Gastroesophageal sphincter (tissue), 4 donors: Measurements from ENCODE around the gene ENOX1. TPM values are rescaled to one million over a fixed set of nuclear protein-coding genes. Genes with fewer than 3 reads are reported as not detected.

Experiments used
- ATAC-seq: fragments of 150-250 bp; one replicate; pipeline ENCODE4 v1.9.1; 2016; ENCODE audit warnings: mild to moderate bottlenecking, moderate library complexity
- H3K27ac ChIP-seq, 4 donors: fragments of 200-600 bp; sonication (generic) in 3 of 4; 1 replicate in 3 of 4; 2 replicates in 1 of 4; pipeline ENCODE4 v1.5.1; 2016 to 2019
- H3K27me3 ChIP-seq: fragments of 200-600 bp; sonication (generic); one replicate; pipeline ENCODE4 v1.5.1; 2019
- H3K36me3 ChIP-seq, 2 donors: fragments of 200-600 bp; sonication (generic); one replicate each; pipeline ENCODE4 v1.5.1; 2019; ENCODE audit warnings: control low read depth in 1 of 2
- H3K4me1 ChIP-seq, 3 donors: fragments of 200-600 bp; sonication (generic); 1 replicate in 2 of 3; 2 replicates in 1 of 3; pipeline ENCODE4 v1.5.1; 2016 to 2019; ENCODE audit warnings: control low read depth in 2 of 3
- H3K4me3 ChIP-seq, 2 donors: fragments of 200-600 bp; sonication (generic); one replicate each; pipeline ENCODE4 v1.5.1; 2019; ENCODE audit warnings: mild to moderate bottlenecking in 1 of 2, moderate library complexity in 1 of 2
- H3K9me3 ChIP-seq, 3 donors: fragments of 200-600 bp; sonication (generic); one replicate each; pipeline ENCODE4 v1.5.1; 2017 to 2019; ENCODE audit warnings: control low read depth in 2 of 3
- EP300 ChIP-seq: sonication (generic); formaldehyde crosslinking; IDR thresholded peaks from one replicate; pipeline ENCODE4 v1.6.1; 2017; ENCODE audit warnings: antibody characterized with exemption, mild to moderate bottlenecking
- POLR2A ChIP-seq, 2 donors: fragments of 450-650 bp; IDR thresholded peaks; one replicate each; pipeline ENCODE4 v1.6.1; 2017; ENCODE audit warnings: antibody characterized with exemption in 2 of 2, mild to moderate bottlenecking in 2 of 2, moderate library complexity in 1 of 2
- POLR2AphosphoS5 ChIP-seq: sonication (generic); formaldehyde crosslinking; IDR thresholded peaks from one replicate; pipeline ENCODE4 v1.6.1; 2017; ENCODE audit warnings: antibody characterized with exemption
- WGBS, 2 donors: methylation state at CpG; one replicate each; pipeline ENCODE4 v1.1.5; 2018; ENCODE audit warnings: low coverage in 1 of 2; 5-methylcytosine and 5-hydroxymethylcytosine counted together
- total RNA-seq, 4 donors: library from RNA; depleted of rRNA; stranded (reverse); fragments of >200 nt; gene quantifications; one replicate each; pipeline ENCODE4 v1.1.0, GENCODE V29; 2016
- TF ChIP-seq, protein P1 (sequence below), 4 experiments: fragments of 200-600 bp in 2 of 4; fragments of 450-650 bp in 2 of 4; sonication (generic) in 1 of 4; IDR thresholded peaks; one replicate each; pipeline ENCODE4 v1.5.1; 2017 to 2019; ENCODE audit warnings: antibody characterized with exemption in 4 of 4, mild to moderate bottlenecking in 2 of 4, moderate library complexity in 2 of 4

The ENOX1 gene
- total RNA-seq, 4 donors from 2014 or later, result 1.8 to 11.6 (median 9.4) TPM

DNA sequence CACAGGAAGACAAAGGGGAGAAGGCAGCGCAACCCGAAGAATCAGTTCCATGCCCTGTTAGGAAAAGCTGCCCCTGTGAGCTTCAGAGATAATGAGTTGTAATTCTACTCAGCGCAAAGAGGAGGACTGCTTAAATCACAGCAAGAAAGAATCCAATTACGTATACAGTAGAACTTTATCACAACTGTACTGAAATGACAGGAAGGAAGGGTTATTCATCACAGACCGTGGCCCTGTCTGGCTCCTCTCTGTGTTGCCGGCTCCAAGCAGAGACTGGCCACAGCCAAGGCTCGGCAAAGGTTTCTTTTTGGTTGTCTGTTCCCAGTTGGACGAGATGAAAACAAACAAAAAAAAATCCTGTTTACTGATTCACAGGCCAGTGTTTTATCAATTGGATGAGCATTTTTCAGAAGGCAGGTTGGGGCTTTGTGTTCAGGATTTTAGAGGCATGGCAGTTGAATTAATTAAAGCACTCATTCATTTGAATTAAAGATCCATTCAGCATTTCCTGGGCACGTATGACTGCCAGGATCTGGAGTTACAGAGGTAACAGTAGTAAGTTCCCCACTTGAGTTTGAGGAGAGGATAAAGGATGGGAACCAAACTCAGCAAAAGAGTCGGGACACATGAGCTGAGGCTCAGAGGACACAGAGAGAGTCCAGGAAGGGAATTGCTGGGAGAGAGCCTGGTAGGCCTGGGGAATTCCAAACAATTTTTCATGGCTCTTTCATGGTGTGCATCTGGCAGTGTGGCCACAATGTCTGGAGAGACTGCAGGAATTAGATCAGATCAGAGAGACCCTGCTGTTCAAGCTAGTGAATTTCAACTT lies 422.3 kb downstream of the ENOX1 start:
- Histone ChIP-seq H3K27ac (peak overlapping the region; percentile 17 to 62 (median 30)), H3K4me1 (peaks cover 0 to 56% (median 20%) of the 10 kb centered on the region in 3 donors), H3K4me3 (peak overlapping the region in 1 of 2 donors; percentile 8), H3K9me3 (no peaks in the 10 kb centered on the region), H3K27me3 (no peaks in the 10 kb centered on the region), H3K36me3 (no peaks in the 10 kb centered on the region)
- ATAC-seq, result peak; percentile 59
- TF ChIP-seq POLR2A (IDR thresholded peaks at IDR 0.05) (no peak), EP300 (no peak), POLR2AphosphoS5 (no peak)
- TF ChIP-seq, protein P1, sequence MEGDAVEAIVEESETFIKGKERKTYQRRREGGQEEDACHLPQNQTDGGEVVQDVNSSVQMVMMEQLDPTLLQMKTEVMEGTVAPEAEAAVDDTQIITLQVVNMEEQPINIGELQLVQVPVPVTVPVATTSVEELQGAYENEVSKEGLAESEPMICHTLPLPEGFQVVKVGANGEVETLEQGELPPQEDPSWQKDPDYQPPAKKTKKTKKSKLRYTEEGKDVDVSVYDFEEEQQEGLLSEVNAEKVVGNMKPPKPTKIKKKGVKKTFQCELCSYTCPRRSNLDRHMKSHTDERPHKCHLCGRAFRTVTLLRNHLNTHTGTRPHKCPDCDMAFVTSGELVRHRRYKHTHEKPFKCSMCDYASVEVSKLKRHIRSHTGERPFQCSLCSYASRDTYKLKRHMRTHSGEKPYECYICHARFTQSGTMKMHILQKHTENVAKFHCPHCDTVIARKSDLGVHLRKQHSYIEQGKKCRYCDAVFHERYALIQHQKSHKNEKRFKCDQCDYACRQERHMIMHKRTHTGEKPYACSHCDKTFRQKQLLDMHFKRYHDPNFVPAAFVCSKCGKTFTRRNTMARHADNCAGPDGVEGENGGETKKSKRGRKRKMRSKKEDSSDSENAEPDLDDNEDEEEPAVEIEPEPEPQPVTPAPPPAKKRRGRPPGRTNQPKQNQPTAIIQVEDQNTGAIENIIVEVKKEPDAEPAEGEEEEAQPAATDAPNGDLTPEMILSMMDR (IDR thresholded peaks at IDR 0.05), result no peak
- WGBS, 2 donors, result 26 to 53% methylated on average over 9 to 10 of the region's 10 CpGs

DNA sequence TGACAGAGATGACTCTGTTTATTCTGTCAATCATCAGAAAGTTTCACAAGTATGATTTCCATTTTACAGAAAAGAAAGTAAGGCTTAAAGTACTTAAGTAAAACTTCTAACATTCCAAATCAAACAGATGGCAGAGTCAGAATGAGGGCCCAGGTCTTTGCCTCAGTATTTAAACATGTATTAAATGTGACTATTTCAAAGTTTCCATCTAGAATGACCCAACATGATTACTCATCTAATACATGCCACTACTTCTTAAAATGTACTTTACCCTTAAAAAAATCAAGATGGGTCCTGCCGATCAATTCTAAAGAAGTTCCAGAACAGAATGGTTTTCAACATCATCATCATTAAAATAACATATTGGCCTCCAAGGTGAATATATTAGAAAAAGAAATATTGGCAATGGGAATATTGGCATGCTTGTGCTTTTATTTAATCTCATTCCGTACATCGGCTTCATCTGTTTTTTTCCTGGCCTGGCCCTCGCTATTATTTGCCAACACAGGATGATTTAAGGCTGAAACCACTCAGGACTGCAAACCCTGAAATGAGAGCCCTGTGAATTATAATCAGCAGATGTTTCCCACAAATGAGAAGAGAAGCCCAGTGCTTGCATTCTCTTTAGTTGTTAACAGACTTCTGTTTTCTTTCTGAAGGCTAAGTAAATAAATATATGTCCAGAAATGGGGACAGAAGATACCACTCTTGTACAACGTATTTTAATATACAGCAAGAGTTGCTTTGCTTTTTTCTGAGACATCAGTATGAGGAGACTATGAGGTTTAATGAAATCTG lies 423.4 kb downstream of the ENOX1 start:
- WGBS, 2 donors, result 32 to 47% methylated on average over 5 of the region's 5 CpGs
- peak overlapping the region in 2 of 4 donors; percentile 21 to 38 for H3K27ac ChIP-seq

DNA sequence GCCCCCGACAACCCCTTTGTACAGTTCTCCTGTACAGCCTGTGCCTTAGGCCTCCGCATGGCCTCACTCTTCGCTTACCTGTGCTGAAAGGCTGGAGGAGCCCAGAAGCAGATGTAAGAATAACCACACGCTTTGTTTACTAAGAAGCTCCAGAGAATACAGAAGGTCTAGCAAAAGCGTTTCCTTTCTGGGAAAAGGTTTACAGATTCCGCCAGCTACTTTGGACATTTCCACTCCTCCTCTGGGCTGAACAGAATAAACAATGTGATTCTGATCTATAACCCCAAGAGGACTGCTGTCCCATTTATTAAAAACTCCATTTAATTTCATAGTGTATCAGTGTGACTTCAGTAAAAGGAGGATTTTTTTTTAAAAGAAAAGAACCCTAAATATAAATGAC lies 424.2 kb downstream of the ENOX1 start:
- H3K36me3 ChIP-seq, result peaks cover 0 to 4% of the 10 kb centered on the region in 2 donors
- H3K27me3 ChIP-seq, result no peaks in the 10 kb centered on the region
- ATAC-seq, result no peak
- H3K9me3 ChIP-seq, result no peaks in the 10 kb centered on the region
- H3K4me1 ChIP-seq, result peaks cover 0 to 52% (median 12%) of the 10 kb centered on the region in 3 donors
- no peak overlapping the region for H3K4me3 ChIP-seq
- H3K27ac ChIP-seq, result peak overlapping the region in 2 of 4 donors; percentile 21 to 23
- TF ChIP-seq EP300 (no peak), POLR2A (IDR thresholded peaks at IDR 0.05) (no peak), POLR2AphosphoS5 (no peak)
- TF ChIP-seq, protein P1 (IDR thresholded peaks at IDR 0.05), result no peak
- WGBS, 2 donors, result 63 to 87% methylated on average over 3 to 6 of the region's 6 CpGs

More for the DNA sequence above, 423.4 kb downstream of the ENOX1 start:
- peak; percentile 35 for ATAC-seq
- H3K9me3 ChIP-seq, result no peaks in the 10 kb centered on the region
- H3K27me3 ChIP-seq, result no peaks in the 10 kb centered on the region
- peaks cover 0 to 4% of the 10 kb centered on the region in 2 donors for H3K36me3 ChIP-seq
- TF ChIP-seq, protein P1 (IDR thresholded peaks at IDR 0.05), result no peak
- TF ChIP-seq EP300, result no peak
- no peak for TF ChIP-seq POLR2AphosphoS5
- TF ChIP-seq POLR2A (IDR thresholded peaks at IDR 0.05), result no peak
- no peak overlapping the region for H3K4me3 ChIP-seq
- peaks cover 0 to 53% (median 16%) of the 10 kb centered on the region in 3 donors for H3K4me1 ChIP-seq

DNA sequence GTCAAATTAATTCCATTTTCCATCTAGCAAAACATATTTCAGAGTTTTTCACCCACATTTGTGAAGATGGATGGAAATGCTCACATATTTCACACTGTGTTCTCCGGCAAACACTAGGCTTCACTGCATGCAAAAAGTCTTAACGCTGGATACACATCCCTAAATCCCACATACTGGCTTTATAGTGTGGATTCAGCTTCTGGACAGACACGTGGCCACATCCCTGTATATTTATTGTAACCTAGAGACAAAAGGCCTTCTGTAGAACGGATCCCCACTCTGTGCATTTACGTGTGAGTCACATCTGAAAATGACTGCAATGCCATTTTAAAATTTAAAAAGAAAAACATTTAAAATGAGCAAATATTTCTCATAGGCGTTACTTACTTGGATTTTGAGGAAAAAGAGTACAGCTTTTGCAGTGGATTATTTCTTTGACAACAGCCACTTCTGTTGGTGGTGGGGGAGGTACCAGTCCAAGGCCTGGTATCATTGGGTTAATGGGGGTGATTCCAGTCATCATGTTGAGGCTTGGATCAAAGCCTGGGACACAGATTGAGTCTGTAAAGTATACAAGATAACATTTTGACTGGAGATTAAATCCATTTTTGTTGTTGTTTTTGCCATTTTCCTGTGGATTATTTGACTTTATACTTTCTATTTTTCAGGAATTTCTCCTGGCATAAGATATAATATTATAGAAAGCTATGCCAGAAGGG lies 425.7 kb downstream of the ENOX1 start:
- WGBS, 2 donors, result 37 to 38% methylated on average over 5 to 6 of the region's 6 CpGs
- no peak for ATAC-seq
- H3K9me3 ChIP-seq, result no peaks in the 10 kb centered on the region

More for the DNA sequence above, 425.7 kb downstream of the ENOX1 start:
- TF ChIP-seq POLR2AphosphoS5, result no peak
- TF ChIP-seq, protein P1 (IDR thresholded peaks at IDR 0.05), result no peak
- no peak overlapping the region for H3K4me3 ChIP-seq
- no peak overlapping the region for H3K27ac ChIP-seq
- H3K27me3 ChIP-seq, result no peaks in the 10 kb centered on the region
- peaks cover 0 to 4% of the 10 kb centered on the region in 2 donors for H3K36me3 ChIP-seq
- peaks cover 0 to 46% (median 9%) of the 10 kb centered on the region in 3 donors for H3K4me1 ChIP-seq
